Limb (tissue), 2 donors: Measurements from ENCODE around the gene PCDHA4.

Experiments
- DNase-seq, 2 donors: peaks; one replicate each; pipeline ENCODE4 v3.0.0-alpha.2; 2016; ENCODE audit errors: extremely low spot score in 2 of 2

The PCDHA4 gene

GRCh38 chr5:140855772-140856674 lies 49.2 kb downstream of the PCDHA4 start, which contains the start of gene PCDHA10:
Gene PCDHA10 (plus strand): TSS chr5:140855897. CDS start chr5:140856049, 152 bp downstream.
- no peak for DNase-seq

- no peak for DNase-seq
Observed at GRCh38 chr5:140857177-140857986, 50.5 kb downstream of the PCDHA4 start.

- DNase-seq = no peak
Observed at GRCh38 chr5:140857987-140858240, 51.0 kb downstream of the PCDHA4 start.

- DNase-seq = no peak
Observed at GRCh38 chr5:140862441-140863295, 55.8 kb downstream of the PCDHA4 start.
